Nucleus accumbens (tissue), 56 donors: ENCODE data around the gene EMC8.

ENCODE experiments used
- DNase-seq, 56 donors: peaks; one replicate each; lab custom pipeline; 2025; lab: John Stamatoyannopoulos, UW

The EMC8 gene

GRCh38 chr16:85835956-85836705 lies 36.8 kb upstream of the EMC8 start:
- DNase-seq: no peak

DNA sequence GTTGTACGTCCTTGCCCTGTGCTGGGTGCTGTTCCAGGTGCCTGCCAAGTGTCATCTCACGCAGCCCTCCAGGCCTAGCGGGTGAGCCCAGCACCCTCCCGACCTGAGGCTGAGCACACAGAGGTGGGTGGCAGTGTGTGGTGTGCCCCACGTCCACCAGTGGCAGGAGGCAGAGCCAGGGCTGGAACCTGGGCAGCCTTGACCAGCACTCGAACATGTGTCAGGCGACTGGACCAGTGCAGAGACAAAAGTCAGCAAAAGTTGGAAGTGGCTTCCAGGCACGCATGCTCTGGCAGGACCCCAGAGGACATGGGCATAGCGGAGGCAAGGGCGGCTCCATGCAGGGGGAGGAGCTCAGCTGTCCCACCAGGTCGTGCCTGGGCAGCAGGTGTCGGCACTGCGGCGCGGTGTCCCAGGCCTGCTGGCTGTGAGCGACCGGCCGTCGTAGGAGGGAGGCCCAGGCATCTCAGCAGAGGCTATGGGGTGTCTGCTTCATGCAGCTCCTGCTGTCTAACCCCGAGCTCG lies 35.9 kb upstream of the EMC8 start:
- DNase-seq: no peak

DNA sequence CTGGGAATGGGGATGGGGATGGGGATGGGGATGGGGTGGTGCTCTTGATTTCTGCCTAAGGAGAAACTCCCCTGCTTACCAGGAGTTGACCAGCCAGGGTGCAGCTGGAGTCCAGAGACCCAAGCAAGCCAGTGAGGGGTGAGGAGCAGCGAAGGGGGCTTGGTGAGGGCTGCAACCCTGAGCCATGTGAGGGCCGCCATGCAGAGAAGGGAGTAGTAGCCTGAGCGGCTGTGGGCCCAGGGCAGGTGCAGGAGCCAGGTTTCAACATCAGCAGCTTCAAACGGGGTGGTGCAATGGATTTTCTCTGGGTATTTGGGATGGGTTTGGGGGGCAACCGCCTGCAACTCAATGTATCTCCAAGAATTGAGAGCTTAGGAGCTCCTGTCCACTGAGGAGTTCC lies 35.4 kb upstream of the EMC8 start:
- no peak for DNase-seq

- no peak for DNase-seq
Observed at GRCh38 chr16:85833219-85833920, 34.0 kb upstream of the EMC8 start.

GRCh38 chr16:85832570-85833218 lies 33.4 kb upstream of the EMC8 start:
- DNase-seq: peak in 1 of 56 donors; percentile 10

- DNase-seq: no peak
Observed at GRCh38 chr16:85830821-85831220, 31.5 kb upstream of the EMC8 start.

GRCh38 chr16:85829751-85830445 lies 30.6 kb upstream of the EMC8 start:
- peak in 26 of 56 donors; percentile 5 to 49 (median 20) for DNase-seq

- DNase-seq: no peak
Observed at GRCh38 chr16:85829171-85829719, 29.9 kb upstream of the EMC8 start.

GRCh38 chr16:85828166-85828565 lies 28.8 kb upstream of the EMC8 start:
- DNase-seq: no peak

DNA sequence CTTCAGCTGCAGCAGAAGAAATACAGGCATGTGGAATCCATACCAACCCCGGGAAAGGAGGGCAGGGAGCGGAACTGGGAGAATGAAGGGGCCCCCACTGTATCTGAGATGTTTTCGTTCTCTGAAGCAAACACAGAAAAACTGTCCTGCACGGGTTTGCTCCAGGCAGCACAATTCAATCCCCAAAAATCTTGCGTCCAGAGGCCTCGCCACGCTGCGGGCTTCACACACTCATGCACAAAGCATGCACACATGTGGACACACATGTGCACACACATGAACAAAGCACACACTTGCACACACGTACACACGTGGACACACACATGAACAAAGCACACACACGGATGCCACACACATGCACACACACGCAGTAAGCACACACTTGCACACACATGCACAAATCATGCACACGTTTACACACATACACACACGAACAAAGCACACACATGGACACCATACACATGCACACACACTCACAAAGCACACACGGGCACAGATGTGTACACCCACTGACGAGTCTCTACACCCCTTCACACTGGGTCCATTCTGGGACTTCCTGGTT lies 27.4 kb upstream of the EMC8 start:
- DNase-seq: no peak

GRCh38 chr16:85825326-85825725 lies 26.0 kb upstream of the EMC8 start:
- no peak for DNase-seq

GRCh38 chr16:85824161-85825135 lies 25.1 kb upstream of the EMC8 start:
- no peak for DNase-seq

DNA sequence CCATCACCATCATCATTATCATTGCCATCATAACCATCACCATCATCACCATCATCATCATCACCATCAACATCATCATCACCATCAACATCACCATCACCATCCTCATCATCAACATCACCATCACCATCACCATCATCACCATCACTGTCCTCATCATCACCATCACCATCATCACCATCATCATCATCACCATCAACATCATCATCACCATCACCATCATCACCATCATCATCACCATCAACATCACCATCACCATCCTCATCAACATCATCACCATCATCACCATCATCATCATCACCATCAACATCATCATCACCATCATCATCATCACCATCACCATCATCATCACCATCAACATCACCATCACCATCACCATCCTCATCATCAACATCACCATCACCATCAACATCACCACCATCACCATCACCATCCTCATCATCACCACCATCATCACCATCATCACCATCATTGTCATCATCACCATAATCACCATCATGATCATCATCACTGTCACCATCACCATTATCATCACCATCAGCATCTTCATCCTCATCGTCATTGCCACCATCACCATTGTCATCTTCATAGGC lies 24.1 kb upstream of the EMC8 start:
- no peak for DNase-seq

- DNase-seq: no peak
Observed at GRCh38 chr16:85822145-85822544, 22.8 kb upstream of the EMC8 start.

- peak in 50 of 56 donors; percentile 8 to 85 (median 52) for DNase-seq
Observed at GRCh38 chr16:85821390-85822135, 22.2 kb upstream of the EMC8 start.

DNA sequence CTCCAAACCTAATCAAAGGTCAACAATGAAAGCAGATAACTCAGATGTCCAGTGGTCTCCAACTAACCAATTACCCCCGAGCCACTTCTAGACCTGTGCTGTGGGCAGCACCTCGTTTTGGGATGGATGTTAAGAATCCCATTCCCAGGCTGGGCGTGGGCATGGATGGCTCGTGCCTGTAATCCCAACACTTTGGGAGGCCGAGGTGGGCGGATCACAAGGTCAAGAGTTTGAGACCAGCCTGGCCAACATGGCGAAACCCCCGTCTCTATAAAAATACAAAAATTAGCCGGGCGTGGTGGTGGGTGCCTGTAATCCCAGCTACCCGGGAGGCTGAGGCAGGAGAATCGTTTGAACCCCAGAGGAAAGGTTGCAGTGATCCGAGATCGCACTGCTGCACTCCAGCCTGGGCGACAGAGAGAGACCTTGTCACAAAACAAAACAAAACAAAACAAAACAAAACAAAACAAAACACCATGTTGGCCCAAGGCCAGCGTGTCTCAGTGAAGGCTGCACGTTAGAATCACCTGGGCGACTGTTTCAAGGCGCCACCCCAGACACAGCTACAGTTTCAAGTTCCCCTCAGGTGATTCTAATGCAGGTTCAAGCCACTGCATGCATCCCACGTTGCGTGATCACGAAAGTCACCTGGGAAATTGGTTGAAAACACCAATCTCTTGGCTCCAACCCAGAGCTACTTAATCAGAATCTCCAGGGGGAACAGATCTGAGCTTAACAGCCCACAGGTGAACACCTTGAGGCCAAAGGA lies 21.4 kb upstream of the EMC8 start:
- no peak for DNase-seq

DNA sequence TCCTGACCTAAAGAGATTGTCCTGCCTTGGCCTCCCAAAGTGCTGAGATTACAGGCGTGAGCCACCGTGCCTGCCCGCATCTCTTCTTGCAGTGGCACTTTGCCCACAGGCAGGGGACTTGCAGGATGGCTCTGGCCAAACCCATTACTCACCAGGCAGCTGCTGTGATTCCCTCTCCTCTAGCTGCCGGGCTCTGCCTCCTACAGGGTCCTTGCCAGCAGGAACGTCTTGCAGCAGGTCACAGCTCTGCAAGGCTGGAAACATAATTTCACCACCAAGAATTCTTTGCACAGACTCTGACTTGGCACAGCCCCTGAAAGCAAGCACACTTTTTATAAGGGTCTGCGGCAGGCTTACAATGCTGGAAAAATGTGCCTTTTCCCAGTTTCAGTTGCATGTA lies 20.4 kb upstream of the EMC8 start:
- DNase-seq: no peak
